ENCODE data around the gene GHRHR. TPM values are rescaled to one million over a fixed set of nuclear protein-coding genes. Genes with fewer than 3 reads are reported as not detected.

GHRHR gene
- total and polyA plus RNA-seq, 2 donors (not counting 1 experiment from before 2014, with no cell fraction given), result not detected

DNA sequence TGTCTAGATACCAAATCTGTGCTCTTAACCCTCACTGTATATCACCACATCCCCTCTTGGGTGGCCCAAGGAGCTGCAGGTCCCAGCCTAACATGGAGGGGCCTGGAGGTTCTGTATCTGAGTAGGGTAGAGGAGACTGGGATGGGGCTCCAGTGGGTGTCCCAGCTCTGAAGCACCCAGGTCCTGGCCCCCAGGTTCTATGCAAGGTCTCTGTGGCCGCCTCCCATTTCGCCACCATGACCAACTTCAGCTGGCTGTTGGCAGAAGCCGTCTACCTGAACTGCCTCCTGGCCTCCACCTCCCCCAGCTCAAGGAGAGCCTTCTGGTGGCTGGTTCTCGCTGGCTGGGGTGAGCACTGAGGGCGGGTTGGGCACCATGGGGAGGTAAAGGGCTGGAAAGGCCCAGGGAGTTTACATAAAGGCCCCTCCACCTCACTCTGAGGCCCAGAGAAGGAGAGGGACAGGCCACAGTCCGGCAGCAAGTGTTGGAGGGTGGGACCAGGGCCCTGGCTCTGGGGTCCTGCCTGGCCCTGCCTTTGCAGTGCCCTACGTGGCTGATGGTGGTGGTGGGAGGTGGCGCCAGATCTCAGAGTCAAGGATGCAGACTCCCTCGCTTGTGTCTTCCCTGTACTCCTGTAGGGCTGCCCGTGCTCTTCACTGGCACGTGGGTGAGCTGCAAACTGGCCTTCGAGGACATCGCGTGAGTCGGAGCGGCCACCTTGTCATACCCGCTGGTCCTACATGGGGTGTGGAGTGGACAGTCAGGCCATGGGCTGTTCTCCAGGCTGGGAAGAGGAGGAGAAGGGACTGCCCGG lies 10.2 kb downstream of the GHRHR start:
- no peak overlapping the region for H2AFZ ChIP-seq (ENCODE audit: insufficient read depth, low read depth, low read length, poor library complexity, severe bottlenecking)
- H3K27ac Mint-ChIP-seq, result no peak overlapping the region
- no peaks in the 10 kb centered on the region for H3K9me3 Mint-ChIP-seq (ENCODE audit: insufficient read depth)
- 96% methylated on average over 14 of the region's 18 CpGs for WGBS (ENCODE audit: insufficient coverage)
- no peak overlapping the region for H3K9ac ChIP-seq (ENCODE audit: low read length)
- ATAC-seq (ENCODE audit: low read depth), result no peak
- H3K27me3 Mint-ChIP-seq, result peaks cover 22% of the 10 kb centered on the region
- peaks cover 0 to 5% (median 0%) of the 10 kb centered on the region in 4 experiments for H3K27me3 ChIP-seq (replicated peaks in 1 of 4; ENCODE audit: control extremely low read depth in 1 of 4, control insufficient read depth in 3 of 4, insufficient read depth in 4 of 4, low read length in 3 of 4)
- H3K4me1 Mint-ChIP-seq, result peaks cover 20% of the 10 kb centered on the region
- H3K27ac ChIP-seq (ENCODE audit: low read length in 2 of 2), result no peak overlapping the region
- no peak overlapping the region for H3K4me3 Mint-ChIP-seq
- ChIA-PET CTCF (interaction anchor here (1.7 to 2.5 kb wide), 2 partner anchors 11 to 35 kb away, joined by 12 to 20 read pairs; no protein-coding TSS in a partner anchor), POLR2A (no interaction called here)
- H3K4me1 ChIP-seq (ENCODE audit: control insufficient read depth in 2 of 2, insufficient read depth in 2 of 2, low read length in 2 of 2), result peaks cover under 1 to 13% of the 10 kb centered on the region in 2 donors
- no peak for DNase-seq
- H3K4me3 ChIP-seq (ENCODE audit: control extremely low read depth in 1 of 5, extremely low read depth in 1 of 5, insufficient read depth in 1 of 5, low read depth in 2 of 5, low read length in 4 of 5), result no peak overlapping the region
- no peak overlapping the region for H3K4me2 ChIP-seq (replicated peaks; ENCODE audit: low read depth, low read length, poor library complexity, severe bottlenecking)
- H3K9me3 ChIP-seq (ENCODE audit: control extremely low read depth in 1 of 3, control insufficient read depth in 2 of 3, insufficient read depth in 1 of 3, low read length in 2 of 3), result peaks cover 0 to 4% (median 0%) of the 10 kb centered on the region in 3 donors
- TF ChIP-seq, protein P1, sequence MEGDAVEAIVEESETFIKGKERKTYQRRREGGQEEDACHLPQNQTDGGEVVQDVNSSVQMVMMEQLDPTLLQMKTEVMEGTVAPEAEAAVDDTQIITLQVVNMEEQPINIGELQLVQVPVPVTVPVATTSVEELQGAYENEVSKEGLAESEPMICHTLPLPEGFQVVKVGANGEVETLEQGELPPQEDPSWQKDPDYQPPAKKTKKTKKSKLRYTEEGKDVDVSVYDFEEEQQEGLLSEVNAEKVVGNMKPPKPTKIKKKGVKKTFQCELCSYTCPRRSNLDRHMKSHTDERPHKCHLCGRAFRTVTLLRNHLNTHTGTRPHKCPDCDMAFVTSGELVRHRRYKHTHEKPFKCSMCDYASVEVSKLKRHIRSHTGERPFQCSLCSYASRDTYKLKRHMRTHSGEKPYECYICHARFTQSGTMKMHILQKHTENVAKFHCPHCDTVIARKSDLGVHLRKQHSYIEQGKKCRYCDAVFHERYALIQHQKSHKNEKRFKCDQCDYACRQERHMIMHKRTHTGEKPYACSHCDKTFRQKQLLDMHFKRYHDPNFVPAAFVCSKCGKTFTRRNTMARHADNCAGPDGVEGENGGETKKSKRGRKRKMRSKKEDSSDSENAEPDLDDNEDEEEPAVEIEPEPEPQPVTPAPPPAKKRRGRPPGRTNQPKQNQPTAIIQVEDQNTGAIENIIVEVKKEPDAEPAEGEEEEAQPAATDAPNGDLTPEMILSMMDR (IDR thresholded peaks at IDR 0.05), result no peak
- TF ChIP-seq EZH2 (IDR thresholded peaks at IDR 0.05; ENCODE audit: borderline replicate concordance, insufficient read depth, low read depth, low read length, poor library complexity, severe bottlenecking), result no peak
- H3K36me3 ChIP-seq (replicated peaks in 1 of 2; ENCODE audit: control extremely low read depth in 1 of 2, control insufficient read depth in 1 of 2, extremely low read depth in 1 of 2, insufficient read depth in 2 of 2, low read length in 1 of 2), result no peaks in the 10 kb centered on the region
- H3K79me2 ChIP-seq (ENCODE audit: control insufficient read depth, insufficient read depth, low read length), result no peaks in the 10 kb centered on the region
- H4K20me1 ChIP-seq (ENCODE audit: control insufficient read depth, insufficient read depth, low read length, poor library complexity, severe bottlenecking), result no peaks in the 10 kb centered on the region
- intact Hi-C loops (cut with micrococcal nuclease), result no loop called here

Data from B cell (primary cell).